Mesendoderm (in vitro differentiated cells): ENCODE measurements around the gene ZNF641. TPM values are rescaled to one million over a fixed set of nuclear protein-coding genes. Genes with fewer than 3 reads are reported as not detected.

ENCODE experiments used
- DNase-seq: peaks from one replicate; pipeline ENCODE4 v3.0.0; 2013
- H2AK5ac ChIP-seq: 2 replicates; pipeline ENCODE4 v1.6.1; 2013; ENCODE audit warnings: low read length, inconsistent platforms
- H2BK120ac ChIP-seq: 2 replicates; pipeline ENCODE4 v1.6.1; 2013; ENCODE audit warnings: low read depth, mild to moderate bottlenecking, low read length, moderate library complexity, mixed read lengths
- H2BK15ac ChIP-seq: replicated peaks from 2 replicates; pipeline ENCODE4 v1.6.1; 2013; ENCODE audit warnings: low read depth, mild to moderate bottlenecking, moderate library complexity
- H2BK5ac ChIP-seq: 2 replicates; pipeline ENCODE4 v1.6.1; 2013; ENCODE audit warnings: low read length, inconsistent platforms
- H3K18ac ChIP-seq: 2 replicates; pipeline ENCODE4 v1.6.1; 2013; ENCODE audit warnings: mild to moderate bottlenecking, low read length, mixed read lengths
- H3K23ac ChIP-seq: one replicate; pipeline ENCODE4 v1.6.1; 2013; ENCODE audit warnings: low read length
- H3K27ac ChIP-seq: 2 replicates; pipeline ENCODE4 v1.5.1; 2013; ENCODE audit warnings: low read depth, mild to moderate bottlenecking, inconsistent platforms, low read length, moderate library complexity
- H3K27me3 ChIP-seq: 2 replicates; pipeline ENCODE4 v1.6.1; 2013; ENCODE audit warnings: low read length, control low read depth, mild to moderate bottlenecking, inconsistent platforms; ENCODE audit not compliant: insufficient read depth, poor library complexity
- H3K36me3 ChIP-seq: 2 replicates; pipeline ENCODE4 v1.6.1; 2013; ENCODE audit warnings: low read length, inconsistent platforms; ENCODE audit not compliant: control insufficient read depth, insufficient read depth
- H3K4ac ChIP-seq: one replicate; pipeline ENCODE4 v1.6.1; 2013; ENCODE audit warnings: low read depth, mild to moderate bottlenecking, low read length, moderate library complexity
- H3K4me1 ChIP-seq: 2 replicates; pipeline ENCODE4 v1.6.1; 2013; ENCODE audit warnings: low read depth, low read length, inconsistent platforms; ENCODE audit not compliant: control insufficient read depth
- H3K4me2 ChIP-seq: 2 replicates; pipeline ENCODE4 v1.6.1; 2013; ENCODE audit warnings: low read length
- H3K4me3 ChIP-seq: 2 replicates; pipeline ENCODE4 v1.5.1; 2013; ENCODE audit warnings: mild to moderate bottlenecking, low read length
- H3K56ac ChIP-seq: one replicate; pipeline ENCODE4 v1.6.1; 2013; ENCODE audit warnings: low read length
- H3K79me1 ChIP-seq: 2 replicates; pipeline ENCODE4 v1.6.1; 2013; ENCODE audit warnings: low read length, inconsistent platforms
- H3K79me2 ChIP-seq: 2 replicates; pipeline ENCODE4 v1.6.1; 2013; ENCODE audit warnings: mild to moderate bottlenecking, low read length; ENCODE audit not compliant: control insufficient read depth, insufficient read depth
- H3K9ac ChIP-seq: 2 replicates; pipeline ENCODE4 v1.6.1; 2013; ENCODE audit warnings: low read length, inconsistent platforms
- H4K5ac ChIP-seq: one replicate; pipeline ENCODE4 v1.6.1; 2013; ENCODE audit warnings: low read length
- H4K8ac ChIP-seq: one replicate; pipeline ENCODE4 v1.6.1; 2013; ENCODE audit warnings: low read depth, mild to moderate bottlenecking, control low read depth, low read length, moderate library complexity
- WGBS: extraction: QIAGEN DNeasy Blood & Tissue Kit; methylation state at CpG from one replicate; pipeline ENCODE4 v1.1.7; 2013; ENCODE audit warnings: low lambda C conversion rate, missing lambda C conversion rate; ENCODE audit not compliant: insufficient coverage; ENCODE audit errors: extremely low coverage; 5-methylcytosine and 5-hydroxymethylcytosine counted together
- polyA plus RNA-seq, 2 experiments: library from polyadenylated mRNA; stranded (reverse); fragments of 200-250 nt; gene quantifications; one replicate each; pipeline ENCODE4 v1.2.3, GENCODE V29; 2013

ZNF641 gene
- 3.8 TPM for polyA plus RNA-seq (2013, experiment 1 of 2)
- polyA plus RNA-seq (2013, experiment 2 of 2), result 3.7 TPM

GRCh38 chr12:48350249-48351021 is at the start of gene ZNF641:
Gene ZNF641 (minus strand): TSS chr12:48350919. CDS start chr12:48348090, 2,829 bp downstream.
- Histone ChIP-seq H3K4me3 (peak within 1 kb of the TSS; percentile 71), H3K56ac (peak within 1 kb of the TSS; percentile 86), H2AK5ac (no peak within 1 kb of the TSS), H3K79me2 (no peaks in the 10 kb centered on the region), H2BK5ac (no peak within 1 kb of the TSS), H3K79me1 (no peaks in the 10 kb centered on the region), H4K8ac (no peak within 1 kb of the TSS), H3K18ac (peak within 1 kb of the TSS; percentile 81), H3K4me1 (no peaks in the 10 kb centered on the region), H2BK120ac (no peak within 1 kb of the TSS), H4K5ac (no peak within 1 kb of the TSS), H3K4me2 (peak within 1 kb of the TSS; percentile 69), H3K4ac (no peak within 1 kb of the TSS), H2BK15ac (peak within 1 kb of the TSS; percentile 21), H3K23ac (peak within 1 kb of the TSS; percentile 72), H3K27me3 (no peaks in the 10 kb centered on the region), H3K9ac (peak within 1 kb of the TSS; percentile 68), H3K36me3 (peaks cover 1% of the 10 kb centered on the region), H3K27ac (peak within 1 kb of the TSS; percentile 82)
- peak; percentile 87 for DNase-seq
- WGBS, result no CpG with 5 or more reads among the region's 61 CpGs

GRCh38 chr12:48390026-48390425 is 39.3 kb upstream of the ZNF641 start:
- Histone ChIP-seq H3K4me1 (no peaks in the 10 kb centered on the region), H3K23ac (no peak overlapping the region), H4K5ac (no peak overlapping the region), H2BK120ac (no peak overlapping the region), H3K56ac (no peak overlapping the region), H3K4me2 (no peak overlapping the region), H3K4ac (no peak overlapping the region), H3K79me2 (no peaks in the 10 kb centered on the region), H3K27ac (no peak overlapping the region), H3K79me1 (no peaks in the 10 kb centered on the region), H3K9ac (no peak overlapping the region), H3K4me3 (no peak overlapping the region), H3K27me3 (no peaks in the 10 kb centered on the region), H3K36me3 (no peaks in the 10 kb centered on the region), H2BK15ac (no peak overlapping the region), H2AK5ac (no peak overlapping the region), H4K8ac (no peak overlapping the region), H3K18ac (no peak overlapping the region), H2BK5ac (no peak overlapping the region)
- no peak for DNase-seq
- WGBS, result no CpG with 5 or more reads among the region's 2 CpGs

DNA sequence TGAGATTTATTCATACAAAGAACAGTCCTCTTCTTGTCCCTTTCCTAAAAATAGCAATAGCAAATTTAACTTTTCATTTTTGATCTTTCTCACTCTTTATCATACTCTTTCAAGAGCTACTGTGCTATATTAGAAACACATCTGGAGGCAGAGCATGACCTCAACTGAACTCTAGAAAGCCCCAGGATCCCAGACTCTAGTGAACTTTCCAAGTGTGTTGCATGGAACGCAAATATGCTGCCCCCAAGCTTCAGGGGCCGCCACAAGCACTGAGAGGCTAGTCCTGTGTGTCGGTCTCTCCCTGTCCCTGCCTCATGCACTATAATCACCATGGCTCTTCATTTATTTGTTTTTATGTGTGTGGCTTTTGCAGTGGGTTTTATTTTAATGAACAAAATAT is 38.7 kb upstream of the ZNF641 start:
- Histone ChIP-seq H3K36me3 (no peaks in the 10 kb centered on the region), H4K5ac (no peak overlapping the region), H2BK5ac (no peak overlapping the region), H3K4me2 (no peak overlapping the region), H3K4ac (no peak overlapping the region), H3K4me1 (no peaks in the 10 kb centered on the region), H3K9ac (no peak overlapping the region), H2BK15ac (no peak overlapping the region), H2BK120ac (no peak overlapping the region), H3K27ac (no peak overlapping the region), H3K23ac (no peak overlapping the region), H3K4me3 (no peak overlapping the region), H4K8ac (no peak overlapping the region), H2AK5ac (no peak overlapping the region), H3K79me1 (no peaks in the 10 kb centered on the region), H3K79me2 (no peaks in the 10 kb centered on the region), H3K56ac (no peak overlapping the region), H3K18ac (no peak overlapping the region), H3K27me3 (no peaks in the 10 kb centered on the region)
- DNase-seq, result no peak
- WGBS, result no CpG with 5 or more reads among the region's 3 CpGs

GRCh38 chr12:48388938-48389337 is 38.2 kb upstream of the ZNF641 start:
- no CpG with 5 or more reads among the region's 2 CpGs for WGBS
- Histone ChIP-seq H3K27ac (no peak overlapping the region), H3K9ac (no peak overlapping the region), H3K4me3 (no peak overlapping the region), H3K23ac (no peak overlapping the region), H3K79me1 (no peaks in the 10 kb centered on the region), H2BK5ac (no peak overlapping the region), H3K4me1 (no peaks in the 10 kb centered on the region), H4K5ac (no peak overlapping the region), H3K4me2 (no peak overlapping the region), H3K79me2 (no peaks in the 10 kb centered on the region), H3K36me3 (no peaks in the 10 kb centered on the region), H3K4ac (no peak overlapping the region), H4K8ac (no peak overlapping the region), H3K27me3 (no peaks in the 10 kb centered on the region), H2BK120ac (no peak overlapping the region), H2AK5ac (no peak overlapping the region), H3K18ac (no peak overlapping the region), H2BK15ac (no peak overlapping the region), H3K56ac (no peak overlapping the region)
- no peak for DNase-seq

GRCh38 chr12:48388460-48388859 is 37.7 kb upstream of the ZNF641 start:
- Histone ChIP-seq H2BK120ac (no peak overlapping the region), H3K23ac (no peak overlapping the region), H3K56ac (no peak overlapping the region), H3K4me2 (no peak overlapping the region), H3K9ac (no peak overlapping the region), H3K18ac (no peak overlapping the region), H2BK5ac (no peak overlapping the region), H2AK5ac (no peak overlapping the region), H4K8ac (peak overlapping the region; percentile 76), H3K79me1 (no peaks in the 10 kb centered on the region), H3K4me3 (no peak overlapping the region), H2BK15ac (no peak overlapping the region), H3K27me3 (no peaks in the 10 kb centered on the region), H3K4me1 (no peaks in the 10 kb centered on the region), H3K79me2 (no peaks in the 10 kb centered on the region), H3K27ac (no peak overlapping the region), H4K5ac (no peak overlapping the region), H3K4ac (no peak overlapping the region), H3K36me3 (no peaks in the 10 kb centered on the region)
- DNase-seq, result no peak
- no CpG with 5 or more reads among the region's 1 CpG for WGBS

DNA sequence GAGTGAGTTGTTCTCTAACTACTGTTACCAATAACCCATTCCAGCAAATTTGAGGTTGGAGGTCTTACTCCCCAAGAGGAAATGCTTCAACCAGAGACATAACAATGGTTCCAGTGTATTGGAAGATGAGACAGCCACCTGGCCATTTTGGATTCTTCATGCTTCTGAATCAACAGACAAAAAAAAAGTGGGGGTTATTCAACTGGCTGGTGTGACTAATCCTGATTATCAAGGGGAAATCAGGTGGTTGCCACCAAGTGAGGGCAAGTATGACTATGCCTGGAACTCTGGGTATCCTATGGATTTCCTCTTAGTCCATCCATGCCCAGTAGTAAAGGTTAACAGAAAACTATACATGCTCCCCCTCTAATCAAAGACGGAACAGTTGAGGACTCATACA is 29.9 kb upstream of the ZNF641 start:
- Histone ChIP-seq H3K23ac (no peak overlapping the region), H4K5ac (no peak overlapping the region), H3K79me1 (no peaks in the 10 kb centered on the region), H3K4me3 (no peak overlapping the region), H3K4me1 (no peaks in the 10 kb centered on the region), H3K56ac (no peak overlapping the region), H3K4ac (no peak overlapping the region), H3K79me2 (no peaks in the 10 kb centered on the region), H2AK5ac (no peak overlapping the region), H3K36me3 (no peaks in the 10 kb centered on the region), H2BK5ac (no peak overlapping the region), H3K4me2 (no peak overlapping the region), H2BK15ac (no peak overlapping the region), H3K27ac (no peak overlapping the region), H3K9ac (no peak overlapping the region), H3K18ac (no peak overlapping the region), H3K27me3 (no peaks in the 10 kb centered on the region), H2BK120ac (no peak overlapping the region), H4K8ac (no peak overlapping the region)
- no CpG with 5 or more reads among the region's 1 CpG for WGBS
- DNase-seq, result no peak
